ENCODE data around the gene TLE4.
"Not testable (repeated sequence)": the region's sequence is repeated elsewhere in the genome, so short reads cannot be mapped to it uniquely, and the experiment has no call there.

The TLE4 gene

DNA sequence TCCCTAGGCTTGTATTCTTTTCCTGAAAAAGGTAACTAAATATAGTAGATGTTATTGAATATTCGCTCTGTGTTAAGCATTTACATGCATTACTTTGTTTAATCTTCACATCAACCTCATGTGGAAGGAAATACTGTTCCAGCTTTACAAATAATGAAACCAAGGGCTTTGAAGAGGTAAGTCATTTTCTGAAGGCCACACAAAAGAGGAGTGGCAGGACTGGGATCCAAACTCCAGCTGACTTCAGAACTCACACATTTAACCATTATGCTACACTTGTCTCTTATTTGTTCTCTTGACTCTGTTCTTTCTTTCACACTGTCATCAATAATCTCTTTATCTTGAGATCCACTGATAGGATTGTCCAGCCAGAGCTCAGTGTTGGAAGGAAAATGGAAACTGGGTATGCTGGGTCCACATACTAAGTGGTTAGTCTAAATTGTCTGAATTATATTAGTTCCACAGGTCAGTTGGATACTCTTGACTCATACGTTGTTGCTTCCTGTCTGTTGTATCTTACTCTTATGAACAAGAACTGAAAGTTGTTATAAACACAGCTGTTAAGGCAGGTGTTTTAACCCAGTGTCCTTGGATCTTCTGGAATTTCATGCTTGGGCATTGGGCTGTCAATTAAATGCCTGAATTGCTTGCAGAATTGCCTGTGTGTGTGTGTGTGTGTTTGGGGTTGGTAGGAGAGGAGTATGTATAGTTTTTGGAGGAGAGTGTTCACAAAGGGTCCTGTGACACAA is 65.6 kb downstream of the TLE4 start:
- no peak for DNase-seq (ENCODE audit: low read depth)

DNA sequence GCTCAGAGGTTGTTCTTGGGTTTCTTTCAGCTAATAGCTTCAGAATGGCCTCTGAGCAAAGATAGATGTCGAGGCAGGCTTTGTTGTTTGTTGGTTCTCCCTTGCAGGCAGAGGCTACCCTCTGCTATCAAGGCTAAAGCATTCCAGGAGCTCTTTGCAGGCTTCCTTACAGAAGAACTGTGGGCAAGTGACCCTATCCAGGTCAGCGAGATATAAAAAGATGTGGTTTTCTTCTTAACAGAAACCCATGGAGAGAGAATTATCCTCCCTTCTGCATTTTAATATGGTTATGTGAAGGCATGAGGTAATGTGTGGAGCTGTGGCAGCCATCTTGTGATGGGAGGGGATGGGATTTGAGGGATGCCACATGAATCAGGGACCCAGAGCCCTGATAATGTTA is 67.0 kb downstream of the TLE4 start:
- DNase-seq (ENCODE audit: low read depth): no peak

DNA sequence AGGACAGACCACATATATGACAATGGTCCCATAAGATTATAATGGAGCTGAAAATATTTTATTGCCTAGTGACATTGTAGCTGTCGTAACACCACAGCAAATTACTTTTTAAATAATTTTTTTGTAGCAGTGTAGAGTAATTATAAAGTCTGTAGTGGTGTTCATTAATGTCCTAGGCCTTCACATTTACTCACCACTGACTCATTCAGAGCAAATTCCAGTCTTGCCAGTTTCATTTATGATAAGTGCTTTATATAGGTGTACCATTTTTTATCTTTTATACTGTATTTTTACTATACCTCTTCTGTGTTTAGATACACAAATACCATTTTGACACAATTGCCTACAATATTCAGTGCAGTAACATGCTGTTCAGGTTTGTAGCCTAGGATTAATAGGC is 67.6 kb downstream of the TLE4 start:
- DNase-seq (ENCODE audit: low read depth): no peak

DNA sequence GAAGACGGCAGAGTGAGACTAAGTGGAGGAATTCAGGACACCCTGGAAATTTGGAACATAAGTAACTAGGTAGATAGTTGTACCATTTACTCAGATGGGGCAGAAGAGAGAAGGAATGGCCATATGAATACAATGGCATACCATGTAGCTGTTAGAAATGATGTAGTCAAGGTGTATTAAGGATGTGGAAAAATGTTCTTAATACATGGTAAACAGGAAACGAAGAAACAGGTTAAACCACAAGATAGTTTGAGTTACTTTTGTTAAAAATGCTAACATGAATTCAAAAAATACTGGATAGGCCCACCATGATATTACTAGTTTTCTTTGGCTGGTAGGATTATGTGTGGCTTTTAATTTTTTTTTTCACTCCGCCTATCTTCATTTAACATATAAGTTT is 68.3 kb downstream of the TLE4 start:
- DNase-seq (ENCODE audit: low read depth): not testable (repeated sequence)

DNA sequence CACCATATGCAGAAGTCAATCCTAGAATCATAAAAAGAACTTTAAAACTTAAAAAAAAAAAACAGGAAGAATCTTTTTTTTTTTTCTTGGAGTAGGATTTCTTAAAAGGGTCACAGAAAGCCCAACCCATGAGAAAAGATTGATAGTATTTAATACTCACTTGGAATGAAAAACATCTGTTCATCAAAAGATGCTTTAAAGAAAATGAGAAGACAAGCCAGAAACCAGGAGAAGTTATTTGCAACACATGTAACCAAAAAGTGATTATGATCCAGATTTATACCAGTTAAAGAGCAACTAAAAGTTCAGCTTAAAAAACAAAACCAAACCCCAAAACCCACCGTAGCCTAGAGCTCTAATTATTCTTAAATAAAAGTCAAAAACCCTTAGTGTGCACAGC is 69.3 kb downstream of the TLE4 start:
- peak; percentile 1 for DNase-seq (ENCODE audit: low read depth)

DNA sequence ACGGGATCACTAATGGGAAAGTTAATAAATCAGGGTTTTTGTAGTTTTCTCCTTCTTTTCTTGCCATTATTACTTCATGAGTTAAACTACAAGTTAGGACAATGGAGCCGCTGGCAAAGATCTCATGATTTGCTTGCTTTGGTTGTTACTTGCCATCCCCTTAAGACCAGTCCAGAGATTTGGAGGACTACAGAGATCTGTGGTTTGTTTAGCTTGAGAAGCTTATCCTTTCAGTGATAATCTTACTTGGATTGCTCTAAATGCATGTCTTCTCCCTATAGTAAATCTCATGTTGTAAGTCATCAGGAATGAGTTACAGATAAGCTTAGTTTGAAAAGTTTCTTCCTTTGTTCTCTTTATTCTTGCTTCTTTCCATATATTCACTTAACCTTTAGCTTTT is 70.9 kb downstream of the TLE4 start:
- DNase-seq (ENCODE audit: low read depth): no peak

DNA sequence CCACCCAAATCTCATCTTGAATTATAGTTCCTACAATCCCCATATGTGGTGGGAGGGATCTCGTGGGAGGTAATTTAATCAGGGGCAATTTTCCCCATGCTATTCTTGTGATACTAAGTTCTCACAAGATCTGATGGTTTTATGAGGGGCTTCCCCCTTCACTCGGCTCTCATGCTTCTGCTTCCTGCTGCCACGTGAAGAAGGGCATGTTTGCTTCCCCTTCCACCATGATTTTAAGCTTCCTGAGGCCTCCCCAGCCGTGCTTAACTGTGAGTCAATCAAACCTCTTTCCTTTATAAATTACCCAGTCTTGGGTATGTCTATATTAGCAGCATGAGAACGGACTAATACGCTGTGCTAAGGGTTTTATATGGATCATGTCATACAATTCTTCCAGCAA is 72.3 kb downstream of the TLE4 start:
- DNase-seq (ENCODE audit: low read depth): no peak

DNA sequence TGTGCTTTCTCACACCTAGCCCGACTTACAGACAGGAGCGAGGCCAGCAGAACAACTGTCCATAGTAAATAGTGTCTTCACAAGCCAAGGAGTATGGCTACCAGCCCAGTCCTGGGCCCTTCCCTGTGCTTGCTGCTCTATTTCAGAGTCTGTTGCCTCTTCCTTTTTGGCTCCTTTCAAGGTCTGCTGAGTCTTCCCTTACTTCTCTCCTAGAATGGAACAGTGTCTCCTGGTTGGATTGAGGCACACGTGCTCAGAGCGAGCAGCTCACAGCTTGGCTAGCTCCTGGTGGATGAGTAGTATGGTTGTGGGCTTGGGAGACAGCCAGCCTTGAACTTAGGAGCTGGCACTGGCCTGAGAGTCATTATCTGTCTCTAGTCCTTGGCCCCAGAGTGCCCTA is 72.8 kb downstream of the TLE4 start:
- DNase-seq (ENCODE audit: low read depth): no peak

DNA sequence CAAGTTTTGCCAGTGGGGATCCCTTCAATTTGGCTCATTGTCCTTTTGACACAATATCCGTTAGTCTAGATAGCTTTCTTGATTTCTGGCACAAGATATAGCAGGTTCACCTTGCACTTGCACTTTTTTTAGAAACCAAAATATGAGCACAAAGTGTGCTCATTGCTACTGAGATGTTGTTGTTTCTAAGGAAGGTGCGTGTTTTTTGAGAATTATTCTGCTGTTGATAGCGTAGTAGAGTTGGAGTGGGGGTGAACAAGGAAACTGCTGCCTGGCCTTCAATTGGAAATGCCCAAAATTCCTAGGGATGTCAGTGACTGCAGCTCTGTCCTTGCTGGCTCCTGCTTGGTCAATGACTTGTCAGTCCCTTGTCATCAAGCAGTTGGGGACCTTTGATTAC is 73.3 kb downstream of the TLE4 start:
- DNase-seq (ENCODE audit: low read depth): no peak

DNA sequence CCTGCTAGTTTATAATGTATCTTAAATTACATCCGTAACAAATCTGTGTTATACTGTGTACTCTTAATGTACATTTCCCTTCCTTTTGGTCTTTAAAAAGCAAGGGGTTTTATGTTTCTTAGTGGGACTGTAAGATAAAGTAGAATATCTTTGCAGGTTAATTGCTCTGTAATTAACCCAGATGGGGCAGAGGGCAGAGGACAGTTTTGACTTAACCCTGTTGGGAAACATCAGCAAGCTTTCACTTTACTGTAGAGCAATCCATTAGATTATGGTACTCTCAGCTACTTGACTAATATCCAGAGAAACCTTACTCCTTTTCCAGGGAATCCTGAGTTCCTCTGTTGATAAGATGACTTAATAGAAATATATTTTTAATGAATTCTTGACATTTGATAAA is 74.3 kb downstream of the TLE4 start:
- DNase-seq (ENCODE audit: low read depth): no peak

DNA sequence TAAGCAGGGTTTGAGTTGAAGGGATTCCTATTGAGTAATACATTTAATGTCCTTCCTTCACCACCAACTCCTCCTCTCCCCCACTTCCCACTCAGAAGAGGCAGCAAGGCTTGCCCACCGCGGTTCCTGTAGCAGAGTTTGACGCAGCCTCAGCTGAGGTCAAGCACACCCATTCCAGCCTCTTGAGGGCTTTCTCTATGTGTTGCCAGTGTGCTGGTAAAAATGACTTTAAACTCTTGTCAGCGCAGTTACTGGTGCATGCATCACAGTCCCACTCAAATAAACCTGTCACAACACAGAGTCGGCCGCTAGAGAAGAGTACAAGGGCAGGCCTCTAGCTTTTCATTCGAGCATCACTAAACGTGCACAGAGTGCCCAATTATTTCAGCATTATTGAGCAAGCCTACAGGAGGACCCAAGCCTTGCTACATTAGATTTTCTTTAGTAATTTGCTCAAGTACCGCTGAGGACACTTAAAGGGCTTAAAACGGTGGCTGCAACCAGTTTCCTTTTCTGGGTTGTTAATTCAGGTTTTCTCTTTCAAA is 79.6 kb downstream of the TLE4 start:
- DNase-seq (ENCODE audit: low read depth): no peak

DNA sequence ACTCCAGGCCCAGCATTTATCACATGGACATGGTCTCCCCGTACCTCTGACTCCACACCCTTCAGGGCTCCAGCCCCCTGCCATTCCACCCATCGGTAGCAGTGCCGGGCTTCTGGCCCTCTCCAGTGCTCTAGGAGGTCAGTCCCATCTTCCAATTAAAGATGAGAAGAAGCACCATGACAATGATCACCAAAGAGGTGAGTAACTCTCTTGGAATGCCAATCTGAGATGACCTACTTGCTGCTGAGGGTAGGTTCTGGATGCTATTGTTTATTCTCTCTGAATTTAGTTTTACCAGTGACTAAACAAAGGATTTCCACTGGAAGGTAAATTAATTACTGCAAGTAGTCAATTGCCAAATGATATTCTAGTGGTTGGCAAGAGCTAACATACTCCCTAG is 80.8 kb downstream of the TLE4 start:
- no peak for DNase-seq (ENCODE audit: low read depth)

DNA sequence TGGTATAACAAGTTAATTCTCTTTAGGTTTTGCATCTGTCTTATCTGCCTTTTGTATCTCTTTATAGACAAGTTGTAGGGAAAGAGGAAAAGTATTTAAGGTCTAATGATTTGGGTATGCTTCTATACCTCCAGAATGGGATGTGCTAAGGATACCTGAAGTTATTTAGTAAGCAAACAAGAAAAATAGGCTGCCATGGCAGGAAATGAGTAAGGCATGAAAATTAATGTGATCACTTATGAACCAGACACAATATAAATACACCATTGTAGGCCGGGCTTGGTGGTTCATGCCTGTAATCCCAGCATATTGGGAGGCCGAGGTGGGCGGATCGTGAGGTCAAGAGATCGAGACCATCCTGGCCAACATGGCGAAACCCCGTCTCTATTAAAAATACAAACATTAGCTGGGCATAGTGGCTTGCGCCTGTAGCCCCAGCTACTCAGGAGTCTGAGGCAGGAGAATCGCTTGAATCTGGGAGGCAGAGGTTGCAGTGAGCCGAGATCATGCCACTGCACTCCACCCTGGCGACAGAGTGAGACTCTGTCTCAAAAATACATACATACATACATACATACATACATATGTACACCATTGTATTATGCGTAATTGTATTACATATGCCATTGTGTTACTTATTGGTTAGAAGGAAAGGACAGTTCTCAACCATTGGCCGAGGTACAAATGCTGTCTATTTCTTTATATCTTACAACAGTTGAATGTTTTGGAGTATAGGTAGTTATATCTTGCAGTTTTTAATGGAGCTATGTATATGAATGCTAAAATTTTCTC is 83.0 kb downstream of the TLE4 start:
- not testable (repeated sequence) for DNase-seq (ENCODE audit: low read depth)

DNA sequence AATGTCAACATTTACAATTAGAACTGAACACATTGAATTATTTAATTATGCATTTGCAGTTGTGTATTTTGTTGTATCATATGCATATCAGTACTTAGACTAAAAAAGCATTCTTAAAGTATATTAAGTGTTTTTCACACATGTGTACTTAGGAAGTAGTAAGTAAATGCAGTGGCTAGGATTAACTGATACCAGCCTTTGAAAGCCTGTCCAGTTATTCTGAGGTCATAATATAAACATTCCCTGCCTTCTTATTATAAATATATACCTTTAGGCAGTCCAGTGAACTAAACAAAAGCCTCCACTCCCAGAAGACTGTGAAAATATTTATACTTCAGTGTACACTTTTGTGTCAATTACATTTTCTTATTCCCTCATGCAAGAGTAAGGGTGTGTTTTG is 83.8 kb downstream of the TLE4 start:
- DNase-seq (ENCODE audit: low read depth): no peak

DNA sequence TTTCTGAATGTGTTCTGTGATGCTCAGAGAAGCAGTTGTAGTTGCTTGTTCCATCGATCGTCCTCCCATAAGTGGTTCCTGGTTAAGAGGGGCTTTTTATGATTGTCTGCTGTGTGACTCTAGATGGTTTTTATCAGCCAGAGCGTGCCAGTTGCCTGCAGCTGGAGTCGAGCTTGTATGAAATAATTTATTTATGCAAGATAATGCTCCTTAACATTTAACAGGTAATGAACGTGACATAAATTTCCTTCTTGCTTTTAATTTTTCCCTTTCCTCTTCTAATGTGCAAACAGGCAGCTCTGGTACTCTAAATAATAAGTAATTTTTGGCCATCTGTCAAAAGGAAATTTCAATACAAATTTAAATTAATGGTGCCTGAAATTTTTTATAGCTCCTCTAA is 84.4 kb downstream of the TLE4 start:
- no peak for DNase-seq (ENCODE audit: low read depth)

DNA sequence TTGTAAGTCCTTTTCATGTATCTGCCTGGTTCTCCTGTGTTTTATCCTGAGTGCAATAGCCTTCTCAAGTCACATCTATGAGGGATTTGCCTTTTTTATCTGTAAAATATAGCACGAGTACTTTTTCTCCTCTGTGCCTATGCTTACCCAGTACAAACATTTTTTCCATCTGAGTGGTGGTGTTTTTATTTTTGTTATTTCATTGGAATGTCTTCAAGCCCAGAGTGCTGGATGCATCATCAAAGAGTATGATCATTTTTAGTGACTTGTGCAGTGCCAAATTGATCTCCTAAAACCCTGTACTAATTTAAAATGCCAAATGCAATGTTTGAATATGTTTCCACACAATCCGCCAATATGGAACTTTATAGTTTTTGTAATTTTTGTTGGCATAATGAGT is 86.1 kb downstream of the TLE4 start:
- no peak for DNase-seq (ENCODE audit: low read depth)

DNA sequence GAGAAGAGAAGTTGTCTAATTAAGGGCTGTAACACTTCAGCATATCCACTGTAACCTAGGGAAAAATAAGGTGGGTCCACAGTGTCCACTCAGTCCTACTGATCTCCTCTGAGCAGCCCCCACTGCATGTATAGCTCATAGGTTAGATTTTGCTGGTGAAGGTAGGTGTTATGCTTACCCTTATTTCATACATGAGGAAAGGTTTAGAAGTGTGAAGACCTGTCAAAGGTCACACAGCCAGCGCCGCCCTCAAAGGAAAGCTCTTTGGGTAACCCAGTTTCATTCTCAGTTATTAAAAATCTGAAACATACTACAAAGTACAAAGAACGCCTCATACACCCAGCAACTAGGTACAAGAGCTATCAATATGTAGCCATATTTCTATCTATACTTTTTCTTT is 87.2 kb downstream of the TLE4 start:
- DNase-seq (ENCODE audit: low read depth): no peak

DNA sequence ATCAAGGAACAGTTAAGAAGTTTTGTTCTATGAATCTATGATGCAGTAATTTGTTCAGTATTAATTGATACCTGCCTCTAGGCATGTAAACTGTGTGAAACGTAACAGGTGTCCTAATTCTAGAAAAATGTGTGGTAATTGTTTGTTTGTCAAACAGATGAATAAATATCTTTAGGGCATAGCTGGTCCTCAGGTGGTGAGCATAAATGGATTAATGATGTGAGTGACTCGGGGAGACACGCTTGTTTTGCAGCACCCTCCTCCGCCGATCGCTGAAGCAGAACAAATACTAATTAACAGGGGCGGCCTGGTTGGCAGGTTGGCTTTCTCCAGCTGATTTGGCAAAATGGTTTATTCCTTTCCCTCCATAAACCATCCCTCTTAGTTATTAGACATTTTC is 88.8 kb downstream of the TLE4 start:
- DNase-seq (ENCODE audit: low read depth): no peak

DNA sequence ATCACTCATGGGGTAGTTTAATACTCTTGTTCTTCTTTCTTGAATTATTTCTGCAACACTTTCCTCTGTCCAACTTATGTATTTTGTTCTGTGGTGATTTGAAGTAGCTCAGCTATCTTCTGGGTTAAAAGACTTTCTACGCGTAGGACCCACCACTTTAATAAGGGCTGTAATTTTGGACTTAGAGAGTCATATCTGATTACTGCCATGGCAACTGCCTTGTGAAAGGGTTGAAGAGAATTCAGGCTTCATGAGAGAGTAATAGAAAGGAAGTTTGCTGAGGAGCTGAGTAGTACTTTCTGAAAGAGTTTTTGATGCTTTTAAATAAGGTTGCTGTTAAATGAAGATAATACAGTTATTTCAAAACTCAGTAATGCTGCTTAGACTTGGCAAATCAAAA is 89.5 kb downstream of the TLE4 start:
- no peak for DNase-seq (ENCODE audit: low read depth)

DNA sequence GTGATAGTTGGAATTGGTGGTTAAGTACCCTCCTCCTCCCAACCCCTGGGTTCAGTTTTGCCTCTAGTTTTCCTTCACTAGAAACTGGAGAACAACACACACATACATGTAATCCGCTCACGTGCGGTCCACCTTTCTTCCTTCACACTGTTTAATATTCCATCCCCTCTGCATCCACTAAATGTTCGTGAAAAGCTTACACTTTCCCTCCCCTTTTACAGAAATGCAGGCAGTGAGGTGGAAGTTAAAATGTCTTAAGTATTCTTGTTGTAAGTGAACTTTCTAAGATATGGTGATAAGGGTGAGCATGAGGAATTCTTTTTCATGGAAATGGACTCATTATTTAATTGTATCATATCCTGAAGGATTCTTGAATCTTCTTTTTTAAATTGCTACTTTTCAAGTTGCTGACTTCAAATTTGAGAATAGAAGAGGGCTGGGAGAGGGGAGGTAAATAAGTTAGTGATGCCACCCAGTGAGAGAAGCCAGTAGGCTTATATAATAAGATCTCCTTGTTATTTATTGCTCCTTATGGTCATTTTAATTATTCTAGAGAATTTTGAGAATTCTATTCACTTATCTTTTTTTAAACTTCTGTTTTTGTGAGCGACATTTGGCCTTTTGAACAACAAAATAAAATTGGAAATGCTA is 90.2 kb downstream of the TLE4 start:
- no peak for DNase-seq (ENCODE audit: low read depth)

DNA sequence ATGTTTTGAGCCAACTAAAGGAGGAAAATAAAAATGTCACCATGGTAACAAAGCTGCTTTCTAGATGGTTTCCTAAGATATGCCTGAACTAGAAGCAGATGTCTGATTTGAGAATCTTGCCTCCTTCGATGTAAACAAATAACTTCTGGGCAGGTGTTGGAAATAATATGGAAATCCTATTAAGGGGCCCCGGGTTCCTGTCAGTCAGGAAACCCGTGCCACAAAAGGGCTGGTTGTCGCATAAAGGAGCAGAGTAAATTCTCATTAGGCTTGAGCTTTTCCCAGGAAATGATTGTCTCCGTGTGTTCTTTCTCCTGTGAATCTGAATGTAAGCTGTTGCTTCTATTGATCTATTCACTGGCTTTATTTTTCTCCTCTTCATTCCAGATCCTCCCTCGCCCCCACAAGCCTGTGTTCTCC is 90.8 kb downstream of the TLE4 start:
- DNase-seq (ENCODE audit: low read depth): peak; percentile 33

DNA sequence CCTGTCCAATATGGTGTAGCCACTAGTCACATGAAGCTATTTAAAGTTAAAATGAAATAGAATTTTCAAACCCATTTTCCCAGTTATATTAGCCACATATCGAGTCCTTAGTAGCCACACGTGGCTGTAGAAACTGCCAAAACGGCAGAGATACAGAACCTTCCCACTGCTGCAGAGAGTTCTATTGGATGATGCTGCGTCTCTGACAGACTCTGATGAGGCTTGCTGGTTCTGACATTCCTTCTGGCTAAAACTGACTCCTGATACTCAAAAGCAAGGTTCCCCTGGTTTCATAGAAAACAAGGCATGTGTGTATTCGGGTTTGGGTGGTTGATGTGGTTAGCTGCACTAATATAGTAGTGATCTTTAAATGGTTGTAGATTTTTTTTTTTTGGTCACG is 91.5 kb downstream of the TLE4 start:
- no peak for DNase-seq (ENCODE audit: low read depth)

DNA sequence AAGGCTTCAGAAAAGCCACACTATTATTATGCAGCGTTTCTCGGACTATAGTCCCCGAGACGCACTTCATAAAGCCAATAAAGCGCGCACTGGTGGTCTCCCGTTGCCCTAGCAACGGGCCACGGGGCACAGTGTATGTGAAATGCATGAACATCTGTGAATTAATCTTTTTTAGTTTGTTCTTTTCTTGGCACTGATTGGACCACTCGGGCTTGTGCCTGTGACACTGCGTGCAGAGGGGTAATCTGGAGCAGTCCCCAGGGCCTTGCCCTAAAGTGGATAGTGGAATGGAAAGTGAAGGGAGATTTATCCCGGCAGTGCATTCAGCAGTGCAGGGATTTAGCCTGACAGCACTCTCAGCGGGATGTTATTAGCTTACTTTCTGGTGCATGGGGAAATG is 92.1 kb downstream of the TLE4 start:
- no peak for DNase-seq (ENCODE audit: low read depth)
